Upper lobe of left lung (tissue), 6 donors: ENCODE measurements around the gene MAP3K10. TPM values are rescaled to one million over a fixed set of nuclear protein-coding genes. Genes with fewer than 3 reads are reported as not detected.
A peak's percentile ranks its signal among the peaks of the same experiment; 100 is the strongest.

Experiments used
- ATAC-seq, 2 donors: fragments of 200-7000 bp; cut with Tn5 transposase; one replicate each; pipeline ENCODE4 v1.9.1; 2022; ENCODE audit warnings: mild to moderate bottlenecking in 2 of 2, moderate library complexity in 2 of 2; ENCODE audit not compliant: low FRiP score in 2 of 2
- DNase-seq, 2 donors: peaks; one replicate each; pipeline ENCODE4 v3.0.0-alpha.2; 2019 to 2020
- H3K27ac ChIP-seq, 4 donors: fragments of 200-600 bp; sonication (generic); one replicate each; pipeline ENCODE4 v1.5.1; 2016 to 2019
- H3K27me3 ChIP-seq, 4 donors: fragments of 200-600 bp; sonication (generic); one replicate each; pipeline ENCODE4 v1.5.1; 2017 to 2019
- H3K36me3 ChIP-seq, 4 donors: fragments of 200-600 bp; sonication (generic); one replicate each; pipeline ENCODE4 v1.5.1; 2016 to 2019
- H3K4me1 ChIP-seq, 4 donors: fragments of 200-600 bp; sonication (generic); one replicate each; pipeline ENCODE4 v1.5.1; 2018 to 2019
- H3K4me3 ChIP-seq, 4 donors: fragments of 200-600 bp; sonication (generic); one replicate each; pipeline ENCODE4 v1.5.1; 2017 to 2019; ENCODE audit warnings: mild to moderate bottlenecking in 2 of 4, moderate library complexity in 1 of 4
- H3K9me3 ChIP-seq, 4 donors: fragments of 200-600 bp; sonication (generic); one replicate each; pipeline ENCODE4 v1.5.1; 2018 to 2019
- CTCF ChIP-seq, 6 experiments: fragments of 450-650 bp in 4 of 6; fragments of 200-600 bp in 2 of 6; sonication (generic) in 2 of 6; IDR thresholded peaks; one replicate each; pipeline ENCODE4 v1.5.1; 2016 to 2019; ENCODE audit warnings: antibody characterized with exemption in 6 of 6
- EP300 ChIP-seq, 4 donors: sonication (generic); formaldehyde crosslinking; IDR thresholded peaks; one replicate each; pipeline ENCODE4 v1.5.1; 2017; ENCODE audit warnings: antibody characterized with exemption in 4 of 4, control low read depth in 2 of 4
- POLR2A ChIP-seq, 4 donors: fragments of 450-650 bp; IDR thresholded peaks; one replicate each; pipeline ENCODE4 v1.5.1; 2016 to 2017; ENCODE audit warnings: antibody characterized with exemption in 4 of 4, mild to moderate bottlenecking in 2 of 4
- POLR2AphosphoS5 ChIP-seq, 2 donors: sonication (generic); formaldehyde crosslinking; IDR thresholded peaks; one replicate each; pipeline ENCODE4 v1.5.1; 2017; ENCODE audit warnings: antibody characterized with exemption in 2 of 2
- WGBS, 2 donors: methylation state at CpG; one replicate each; pipeline ENCODE4 v1.1.5; 2017 to 2018; 5-methylcytosine and 5-hydroxymethylcytosine counted together
- total RNA-seq, 6 donors: library from RNA; depleted of rRNA in 4 of 6; stranded (reverse); fragments of >200 nt in 4 of 6; gene quantifications; one replicate each; pipeline versions ENCODE4 v1.1.0 to v1.2.1, GENCODE V29; 2016 to 2021
- donor health status: DM: no; HTN: no; CAD: no; lungs with moderate emphysema.
- donor health status: DM: no; HTN: yes; CAD: no; lungs with severe emphysema.

The MAP3K10 gene
- total RNA-seq, 6 donors from 2014 or later = 9.0 to 56.6 (median 18.4) TPM

DNA sequence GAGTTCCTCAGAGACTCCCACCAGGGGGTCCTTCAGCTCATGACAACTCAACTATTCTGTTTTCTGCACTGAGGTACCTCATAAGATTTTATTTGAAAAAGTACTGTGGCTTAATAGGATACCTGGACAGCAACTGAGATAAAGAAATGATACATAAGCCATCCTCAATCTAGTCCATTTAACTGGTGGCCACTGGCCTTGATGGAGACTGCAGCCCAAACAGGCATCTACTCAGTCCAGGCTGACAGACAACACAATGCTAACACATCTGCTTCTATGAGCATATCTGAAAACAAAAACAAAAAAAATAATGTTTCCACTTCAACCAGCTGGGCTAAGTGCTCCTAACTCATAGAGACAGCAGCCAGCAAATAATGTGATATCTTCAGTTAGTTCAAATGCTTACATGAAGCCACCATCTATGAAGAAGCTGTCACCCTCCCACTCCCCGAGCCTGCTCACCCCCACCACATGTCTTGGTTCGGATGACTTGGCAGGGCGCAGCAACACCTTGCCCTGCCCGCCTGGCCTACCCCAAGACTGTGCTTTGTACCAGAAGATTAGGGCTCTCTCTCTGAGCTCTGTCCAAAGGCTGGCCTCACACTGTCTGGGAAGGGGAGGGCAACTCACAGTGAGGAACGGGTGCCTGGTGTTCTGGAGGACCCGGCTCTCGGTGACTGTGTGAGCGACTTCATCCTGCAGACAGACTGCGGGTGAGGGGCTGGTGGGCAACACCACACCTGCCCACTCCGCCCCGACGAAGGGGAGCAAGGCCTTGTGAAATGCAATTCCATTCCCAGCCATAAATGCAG is 48.4 kb downstream of the MAP3K10 start:
- TF ChIP-seq POLR2AphosphoS5 (IDR thresholded peaks at IDR 0.05) = no peak
- no peak for TF ChIP-seq CTCF (IDR thresholded peaks at IDR 0.05)
- TF ChIP-seq POLR2A (IDR thresholded peaks at IDR 0.05) = no peak
- no peak for TF ChIP-seq EP300 (IDR thresholded peaks at IDR 0.05)
- H3K9me3 ChIP-seq = no peaks in the 10 kb centered on the region
- no peak for ATAC-seq
- no peaks in the 10 kb centered on the region for H3K27me3 ChIP-seq
- DNase-seq = no peak
- no peak overlapping the region for H3K4me3 ChIP-seq
- peaks cover 10 to 14% (median 13%) of the 10 kb centered on the region in 4 donors for H3K4me1 ChIP-seq
- 94% methylated on average over 8 to 9 of the region's 12 CpGs for WGBS, 2 donors
- peaks cover 25 to 75% (median 68%) of the 10 kb centered on the region in 4 donors for H3K36me3 ChIP-seq
- H3K27ac ChIP-seq = no peak overlapping the region

DNA sequence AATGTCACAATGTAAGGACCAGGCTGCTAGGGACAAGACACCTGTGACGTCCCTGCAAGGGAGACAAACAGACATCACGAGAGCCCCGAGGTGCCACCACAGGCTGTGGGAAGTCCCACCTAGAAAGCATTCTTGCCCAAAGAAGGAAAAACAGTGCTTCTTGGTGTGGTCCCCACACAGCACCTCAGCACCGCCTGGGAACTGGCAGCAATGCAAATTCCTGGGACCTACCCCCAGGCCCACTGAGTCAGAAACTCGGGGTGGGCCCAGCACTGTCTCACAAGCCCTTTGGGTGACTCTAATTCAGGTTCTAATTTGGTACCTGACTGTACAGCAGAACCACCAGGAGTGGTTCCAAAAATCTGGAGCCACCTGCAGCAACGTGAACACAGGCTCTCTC is 49.1 kb downstream of the MAP3K10 start:
- ATAC-seq (no peak), DNase-seq (no peak)
- TF ChIP-seq CTCF (IDR thresholded peaks at IDR 0.05) = no peak
- 92 to 93% methylated on average over 4 to 6 of the region's 6 CpGs for WGBS, 2 donors
- Histone ChIP-seq H3K27ac (no peak overlapping the region), H3K27me3 (no peaks in the 10 kb centered on the region), H3K36me3 (peaks cover 24 to 68% (median 60%) of the 10 kb centered on the region in 4 donors), H3K4me3 (no peak overlapping the region), H3K4me1 (peaks cover 14 to 18% (median 16%) of the 10 kb centered on the region in 4 donors), H3K9me3 (no peaks in the 10 kb centered on the region)

DNA sequence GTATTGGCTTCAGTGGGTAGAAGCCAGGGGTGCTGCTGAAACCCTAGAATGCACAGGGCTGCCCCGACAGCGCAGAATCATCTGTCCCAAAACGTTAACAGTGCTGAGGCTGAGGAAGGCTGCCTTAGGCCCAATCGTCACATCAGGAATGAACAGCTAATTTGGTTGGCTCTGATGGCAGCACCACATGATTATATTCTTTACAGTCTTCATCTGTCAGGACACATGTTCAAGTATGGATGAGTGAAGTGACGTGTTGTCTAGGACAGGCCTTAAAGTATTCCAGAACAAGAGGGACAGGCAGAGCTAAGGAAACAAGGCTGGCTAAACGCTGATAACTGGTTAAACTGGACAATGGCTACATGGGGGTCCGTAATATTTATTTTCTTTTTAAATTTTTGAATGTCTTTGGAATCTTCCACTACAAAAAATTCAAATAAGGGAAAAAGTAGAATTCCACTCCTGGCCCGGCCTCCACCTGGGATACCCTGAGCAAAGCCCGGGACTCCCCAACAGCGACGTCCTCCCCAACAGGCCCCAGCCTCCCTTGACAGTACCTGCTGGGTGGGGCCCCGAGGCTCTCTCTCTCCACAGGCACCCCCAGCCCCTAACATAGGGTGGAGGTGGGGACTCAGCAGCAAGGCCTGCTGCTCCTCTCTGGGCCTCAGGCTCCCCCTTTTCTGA is 50.0 kb downstream of the MAP3K10 start:
- H3K36me3 ChIP-seq = peaks cover 20 to 59% (median 51%) of the 10 kb centered on the region in 4 donors
- no peak for DNase-seq
- WGBS, 2 donors = 90 to 91% methylated on average over 12 of the region's 12 CpGs
- no peaks in the 10 kb centered on the region for H3K9me3 ChIP-seq
- peaks cover 14 to 22% (median 21%) of the 10 kb centered on the region in 4 donors for H3K4me1 ChIP-seq
- TF ChIP-seq POLR2AphosphoS5 (IDR thresholded peaks at IDR 0.05) (no peak), CTCF (IDR thresholded peaks at IDR 0.05) (no peak), EP300 (IDR thresholded peaks at IDR 0.05) (no peak), POLR2A (IDR thresholded peaks at IDR 0.05) (no peak)
- peak overlapping the region in 3 of 4 donors; percentile 30 to 67 (median 58) for H3K27ac ChIP-seq
- H3K27me3 ChIP-seq = no peaks in the 10 kb centered on the region
- no peak overlapping the region for H3K4me3 ChIP-seq
- peak in 1 of 2 donors; percentile 22 for ATAC-seq

GRCh38 chr19:40241809-40242384 is 50.7 kb downstream of the MAP3K10 start:
- WGBS, 2 donors = 68 to 73% methylated on average over 7 to 21 of the region's 21 CpGs
- DNase-seq (no peak), ATAC-seq (peak; percentile 36 to 53)
- Histone ChIP-seq H3K4me1 (peaks cover 15 to 26% (median 21%) of the 10 kb centered on the region in 4 donors), H3K27ac (peak overlapping the region; percentile 52 to 67 (median 58)), H3K36me3 (peaks cover 16 to 53% (median 45%) of the 10 kb centered on the region in 4 donors), H3K9me3 (no peaks in the 10 kb centered on the region), H3K27me3 (no peaks in the 10 kb centered on the region), H3K4me3 (no peak overlapping the region)
- TF ChIP-seq CTCF (IDR thresholded peaks at IDR 0.05) (peak in 1 of 6 experiments; percentile 5), EP300 (IDR thresholded peaks at IDR 0.05) (no peak), POLR2AphosphoS5 (IDR thresholded peaks at IDR 0.05) (peak; percentile 15 to 48), POLR2A (IDR thresholded peaks at IDR 0.05) (no peak)
